Stimulated activated CD4-positive, alpha-beta T cell treated with anti-CD3 and anti-CD28 coated beads, Interleukin-1b, Interleukin-23, amount 100 ng/mL, for 24 hours (primary cell): ENCODE data around the gene DNAH8.

Source experiments
- DNase-seq, 4 experiments: peaks; one replicate each; pipeline ENCODE4 v3.0.0-alpha.2; 2020; ENCODE audit warnings: low read depth in 4 of 4, low spot score in 1 of 4

The DNAH8 gene

GRCh38 chr6:39005774-39006173 is 290.7 kb downstream of the DNAH8 start:
- no peak for DNase-seq

GRCh38 chr6:39007575-39007974 is 292.5 kb downstream of the DNAH8 start:
- no peak for DNase-seq

GRCh38 chr6:39008737-39009136 is 293.6 kb downstream of the DNAH8 start:
- DNase-seq: no peak

- DNase-seq: no peak
Observed at GRCh38 chr6:39009476-39009875, 294.4 kb downstream of the DNAH8 start.

GRCh38 chr6:39016839-39017546 is 301.9 kb downstream of the DNAH8 start:
- DNase-seq: no peak

- DNase-seq: no peak
Observed at GRCh38 chr6:39017547-39017880, 302.4 kb downstream of the DNAH8 start.

GRCh38 chr6:39018103-39018502 is 303.0 kb downstream of the DNAH8 start:
- no peak for DNase-seq

- no peak for DNase-seq
Observed at GRCh38 chr6:39020136-39020535, 305.0 kb downstream of the DNAH8 start.

- DNase-seq: no peak
Observed at GRCh38 chr6:39021041-39021440, 305.9 kb downstream of the DNAH8 start.

- DNase-seq: no peak
Observed at GRCh38 chr6:39021779-39022178, 306.7 kb downstream of the DNAH8 start.

- no peak for DNase-seq
Observed at GRCh38 chr6:39026175-39026574, 311.1 kb downstream of the DNAH8 start.

GRCh38 chr6:39029156-39030011 is 314.3 kb downstream of the DNAH8 start:
- DNase-seq: peak in 3 of 4 experiments; percentile 24 to 36 (median 29)

GRCh38 chr6:39035681-39036080 is 320.6 kb downstream of the DNAH8 start:
- no peak for DNase-seq

- DNase-seq: no peak
Observed at GRCh38 chr6:39037082-39037508, 322.0 kb downstream of the DNAH8 start.

GRCh38 chr6:39037707-39038106 is 322.6 kb downstream of the DNAH8 start:
- no peak for DNase-seq

- no peak for DNase-seq
Observed at GRCh38 chr6:39040080-39040673, 325.1 kb downstream of the DNAH8 start.

GRCh38 chr6:39041072-39041471 is 326.0 kb downstream of the DNAH8 start:
- DNase-seq: no peak

GRCh38 chr6:39043776-39044175 is 328.7 kb downstream of the DNAH8 start:
- no peak for DNase-seq

GRCh38 chr6:39044181-39044580 is 329.1 kb downstream of the DNAH8 start:
- no peak for DNase-seq

- DNase-seq: no peak
Observed at GRCh38 chr6:39047434-39048327, 332.6 kb downstream of the DNAH8 start.
